ENCODE data around the gene SESTD1.

- TF ChIP-seq CTCF (IDR thresholded peaks at IDR 0.05; ENCODE audit: insufficient read depth, low read depth, low read length) = no peak
- no peak for TF ChIP-seq EZH2 (IDR thresholded peaks at IDR 0.05; ENCODE audit: insufficient read depth, low read length)
These were observed 86.9 kb downstream of the SESTD1 start for GRCh38 chr2:179177694-179178093.
